Breast epithelium (tissue), 3 donors: ENCODE results near the gene JMJD1C.

Source experiments
- POLR2AphosphoS5 ChIP-seq, 3 donors: sonication (generic); formaldehyde crosslinking; IDR thresholded peaks; one replicate each; pipeline ENCODE4 v1.6.1; 2017; ENCODE audit warnings: antibody characterized with exemption in 3 of 3
- TF ChIP-seq, protein P1 (sequence below), 3 donors: fragments of 450-650 bp; IDR thresholded peaks; one replicate each; pipeline ENCODE4 v1.5.1; 2016 to 2017; ENCODE audit warnings: antibody characterized with exemption in 3 of 3, mild to moderate bottlenecking in 3 of 3, moderate library complexity in 3 of 3

DNA sequence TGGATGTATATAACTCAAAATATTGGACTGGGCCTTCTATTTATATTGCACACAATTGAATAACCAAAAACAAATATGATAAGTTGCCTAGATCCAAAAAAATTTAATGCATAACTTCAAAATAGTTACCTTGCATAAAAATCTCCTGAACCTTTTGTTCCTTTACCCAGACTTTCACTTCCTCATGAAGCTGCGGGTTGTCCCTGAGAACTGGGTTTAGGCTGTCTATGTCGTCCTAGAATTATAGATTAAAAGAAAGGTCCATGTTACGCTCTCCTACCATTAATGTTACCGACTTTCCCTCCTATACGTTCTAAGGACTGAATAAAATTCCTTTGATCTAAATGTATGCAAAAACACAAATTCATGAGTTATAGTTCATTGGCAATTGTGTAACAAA lies 246.0 kb downstream of the JMJD1C start:
- TF ChIP-seq, protein P1, sequence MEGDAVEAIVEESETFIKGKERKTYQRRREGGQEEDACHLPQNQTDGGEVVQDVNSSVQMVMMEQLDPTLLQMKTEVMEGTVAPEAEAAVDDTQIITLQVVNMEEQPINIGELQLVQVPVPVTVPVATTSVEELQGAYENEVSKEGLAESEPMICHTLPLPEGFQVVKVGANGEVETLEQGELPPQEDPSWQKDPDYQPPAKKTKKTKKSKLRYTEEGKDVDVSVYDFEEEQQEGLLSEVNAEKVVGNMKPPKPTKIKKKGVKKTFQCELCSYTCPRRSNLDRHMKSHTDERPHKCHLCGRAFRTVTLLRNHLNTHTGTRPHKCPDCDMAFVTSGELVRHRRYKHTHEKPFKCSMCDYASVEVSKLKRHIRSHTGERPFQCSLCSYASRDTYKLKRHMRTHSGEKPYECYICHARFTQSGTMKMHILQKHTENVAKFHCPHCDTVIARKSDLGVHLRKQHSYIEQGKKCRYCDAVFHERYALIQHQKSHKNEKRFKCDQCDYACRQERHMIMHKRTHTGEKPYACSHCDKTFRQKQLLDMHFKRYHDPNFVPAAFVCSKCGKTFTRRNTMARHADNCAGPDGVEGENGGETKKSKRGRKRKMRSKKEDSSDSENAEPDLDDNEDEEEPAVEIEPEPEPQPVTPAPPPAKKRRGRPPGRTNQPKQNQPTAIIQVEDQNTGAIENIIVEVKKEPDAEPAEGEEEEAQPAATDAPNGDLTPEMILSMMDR (IDR thresholded peaks at IDR 0.05) = no peak
- TF ChIP-seq POLR2AphosphoS5 (IDR thresholded peaks at IDR 0.05) = no peak
